PC-3 (cell line): Measurements from ENCODE around the gene SYNE4. TPM values are rescaled to one million over a fixed set of nuclear protein-coding genes. Genes with fewer than 3 reads are reported as not detected.
A peak's percentile ranks its signal among the peaks of the same experiment; 100 is the strongest.

Experiments used
- ATAC-seq: fragments of 200-7000 bp; cut with Tn5 transposase; 2 replicates; pipeline ENCODE4 v1.9.1; 2020; ENCODE audit warnings: mild to moderate bottlenecking, moderate library complexity
- BruUV-seq: library from RNA; stranded (reverse); fragments of 400-500 nt; replicated peaks from 2 replicates; lab custom pipeline; 2021; lab: Mats Ljungman, UMichigan
- CTCF ChIA-PET: fragments of 300-600 bp; sonication (Branson Sonifier 250); formaldehyde crosslinking; loops from one replicate; lab custom pipeline; 2022; ENCODE audit warnings: antibody characterized with exemption; lab: Charles Lee
- POLR2A ChIA-PET: fragments of 300-600 bp; sonication (Branson Sonifier 250); formaldehyde crosslinking; loops from one replicate; lab custom pipeline; 2022; ENCODE audit warnings: antibody characterized with exemption; ENCODE audit not compliant: unreplicated experiment; lab: Charles Lee
- DNase-seq: peaks from one replicate; pipeline ENCODE4 v3.0.0-alpha.2; 2015
- H2AFZ ChIP-seq: fragments of 300-600 bp; sonication (generic); 2 replicates; pipeline ENCODE4 v1.6.0; 2016; ENCODE audit warnings: antibody characterized with exemption, low read length
- H3F3A ChIP-seq: fragments of 300-600 bp; sonication (generic); one replicate; pipeline ENCODE4 v1.6.0; 2017; ENCODE audit warnings: antibody characterized with exemption, low read length, control low read depth, mild to moderate bottlenecking; ENCODE audit not compliant: unreplicated experiment
- H3K27ac ChIP-seq: fragments of 300-600 bp; sonication (generic); 2 replicates; pipeline ENCODE4 v1.5.1; 2016; ENCODE audit warnings: mild to moderate bottlenecking, low read length
- H3K27me3 ChIP-seq: fragments of 300-600 bp; sonication (generic); 2 replicates; pipeline ENCODE4 v1.6.1; 2016; ENCODE audit warnings: low read length, mixed read lengths
- H3K36me3 ChIP-seq: fragments of 300-600 bp; sonication (generic); 2 replicates; pipeline ENCODE4 v1.6.1; 2016; ENCODE audit warnings: low read depth, mixed run types, low read length, mixed read lengths
- H3K4me1 ChIP-seq: fragments of 300-600 bp; sonication (generic); 2 replicates; pipeline ENCODE4 v1.5.1; 2016; ENCODE audit warnings: low read length; ENCODE audit not compliant: insufficient read depth
- H3K4me2 ChIP-seq: fragments of 300-600 bp; sonication (generic); 2 replicates; pipeline ENCODE4 v1.6.0; 2016; ENCODE audit warnings: low read length
- H3K4me3 ChIP-seq: fragments of 300-600 bp; sonication (generic); 2 replicates; pipeline ENCODE4 v1.5.1; 2016; ENCODE audit warnings: mild to moderate bottlenecking, low read length, mixed read lengths
- H3K79me2 ChIP-seq: fragments of 300-600 bp; sonication (generic); 2 replicates; pipeline ENCODE4 v1.6.1; 2017; ENCODE audit warnings: low read length, mixed read lengths
- H3K9ac ChIP-seq: fragments of 300-600 bp; sonication (generic); 2 replicates; pipeline ENCODE4 v1.6.0; 2016; ENCODE audit warnings: mild to moderate bottlenecking, low read length
- H3K9me2 ChIP-seq: fragments of 300-600 bp; sonication (generic); replicated peaks from 2 replicates; pipeline ENCODE4 v1.6.1; 2016; ENCODE audit warnings: mixed run types, low read length, mixed read lengths
- H3K9me3 ChIP-seq: fragments of 300-600 bp; sonication (generic); 2 replicates; pipeline ENCODE4 v1.6.1; 2016; ENCODE audit warnings: low read length, mixed read lengths
- H4K20me1 ChIP-seq: fragments of 300-600 bp; sonication (generic); 2 replicates; pipeline ENCODE4 v1.6.1; 2016; ENCODE audit warnings: low read length, mixed read lengths
- EZH2 ChIP-seq: fragments of 300-600 bp; sonication (generic); IDR thresholded peaks from one replicate; pipeline ENCODE4 v1.6.1; 2017; ENCODE audit warnings: antibody characterized with exemption, mild to moderate bottlenecking, low read length; ENCODE audit not compliant: unreplicated experiment
- EZH2phosphoT487 ChIP-seq: fragments of 300-600 bp; sonication (generic); IDR thresholded peaks from 2 replicates; pipeline ENCODE4 v1.6.1; 2018; ENCODE audit warnings: mild to moderate bottlenecking, antibody characterized with exemption, low read length, borderline replicate concordance
- intact Hi-C: fragments of 100-400 bp; cut with micrococcal nuclease; formaldehyde crosslinking; loops from 2 replicates; pipeline ENCODE4 v1.9.0; 2023
- total RNA-seq: library from RNA; depleted of rRNA; stranded (reverse); fragments of >200 nt; gene quantifications from 2 replicates; pipeline ENCODE4 v1.2.3, GENCODE V29; 2014
- TF ChIP-seq, protein P1 (sequence below): fragments of 300-600 bp; sonication (generic); conservative IDR thresholded peaks from 2 replicates; pipeline ENCODE4 v1.5.1; 2017; ENCODE audit warnings: antibody characterized with exemption, low read depth, mild to moderate bottlenecking, low read length

The SYNE4 gene
- total RNA-seq, 1 experiment from 2014 or later, result 0.77 TPM

GRCh38 chr19:35987571-35987896 is 21.1 kb downstream of the SYNE4 start:
- no TSS peak for BruUV-seq
- Histone ChIP-seq H3K36me3 (no peaks in the 10 kb centered on the region), H3K4me3 (no peak overlapping the region), H3K27me3 (no peaks in the 10 kb centered on the region), H3K9me2 (no peaks in the 10 kb centered on the region), H3F3A (no peaks in the 10 kb centered on the region), H4K20me1 (no peaks in the 10 kb centered on the region), H3K79me2 (no peaks in the 10 kb centered on the region), H3K4me1 (no peaks in the 10 kb centered on the region), H3K27ac (no peak overlapping the region), H3K4me2 (no peak overlapping the region; the same call in 1 of the 2 replicates), H2AFZ (no peak overlapping the region), H3K9me3 (no peaks in the 10 kb centered on the region), H3K9ac (no peak overlapping the region)
- ChIA-PET CTCF (no interaction called here), POLR2A (no interaction called here)
- TF ChIP-seq EZH2 (no peak), EZH2phosphoT487 (no peak)
- TF ChIP-seq, protein P1, sequence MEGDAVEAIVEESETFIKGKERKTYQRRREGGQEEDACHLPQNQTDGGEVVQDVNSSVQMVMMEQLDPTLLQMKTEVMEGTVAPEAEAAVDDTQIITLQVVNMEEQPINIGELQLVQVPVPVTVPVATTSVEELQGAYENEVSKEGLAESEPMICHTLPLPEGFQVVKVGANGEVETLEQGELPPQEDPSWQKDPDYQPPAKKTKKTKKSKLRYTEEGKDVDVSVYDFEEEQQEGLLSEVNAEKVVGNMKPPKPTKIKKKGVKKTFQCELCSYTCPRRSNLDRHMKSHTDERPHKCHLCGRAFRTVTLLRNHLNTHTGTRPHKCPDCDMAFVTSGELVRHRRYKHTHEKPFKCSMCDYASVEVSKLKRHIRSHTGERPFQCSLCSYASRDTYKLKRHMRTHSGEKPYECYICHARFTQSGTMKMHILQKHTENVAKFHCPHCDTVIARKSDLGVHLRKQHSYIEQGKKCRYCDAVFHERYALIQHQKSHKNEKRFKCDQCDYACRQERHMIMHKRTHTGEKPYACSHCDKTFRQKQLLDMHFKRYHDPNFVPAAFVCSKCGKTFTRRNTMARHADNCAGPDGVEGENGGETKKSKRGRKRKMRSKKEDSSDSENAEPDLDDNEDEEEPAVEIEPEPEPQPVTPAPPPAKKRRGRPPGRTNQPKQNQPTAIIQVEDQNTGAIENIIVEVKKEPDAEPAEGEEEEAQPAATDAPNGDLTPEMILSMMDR, result no peak
- ATAC-seq (no peak), DNase-seq (no peak)
- intact Hi-C loops, result no loop called here

DNA sequence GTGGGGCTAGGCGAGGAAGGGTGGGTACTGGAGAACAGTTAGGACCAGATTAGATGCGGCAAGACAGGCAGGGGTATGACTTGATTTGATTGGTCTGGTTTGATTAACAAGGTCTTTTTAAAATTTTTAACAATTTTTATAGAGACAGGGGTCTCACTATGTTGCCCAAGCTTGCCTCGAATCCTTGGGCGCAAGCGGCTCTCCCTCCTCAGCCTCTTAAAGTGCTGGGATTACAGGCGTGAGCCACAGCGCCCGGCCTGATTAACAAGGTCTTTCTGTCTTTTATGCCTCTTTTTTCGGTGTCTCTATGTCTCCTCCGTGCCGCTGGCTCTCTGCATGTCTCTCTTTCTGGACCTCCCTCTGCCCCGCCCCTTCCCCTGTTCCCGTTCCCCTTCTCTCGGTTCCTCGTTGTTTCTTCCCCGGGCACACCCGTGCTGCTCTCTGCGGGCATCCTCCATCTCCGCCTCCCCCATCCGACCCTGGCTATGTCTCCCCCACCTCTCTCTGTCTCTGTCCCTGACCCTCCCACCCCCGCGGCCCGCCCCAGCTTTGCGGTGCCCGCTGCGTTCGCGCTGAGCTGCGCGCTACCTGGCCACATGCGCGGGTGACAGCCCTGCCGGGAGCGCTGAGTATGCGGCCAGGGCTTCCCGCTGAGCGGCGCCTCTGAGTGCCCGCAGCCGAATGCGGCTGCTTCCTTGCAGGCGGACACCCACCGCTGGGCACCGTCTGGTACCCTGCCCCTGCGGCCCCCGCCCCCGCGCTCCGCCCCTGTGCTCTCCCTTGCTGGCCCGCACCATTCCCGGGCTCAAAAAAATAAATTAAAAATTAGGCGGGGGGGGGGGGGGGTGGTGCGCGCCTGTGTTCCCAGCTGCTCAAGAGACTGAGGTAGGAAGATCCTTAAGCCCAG is 21.7 kb downstream of the SYNE4 start:
- H3K79me2 ChIP-seq, result no peaks in the 10 kb centered on the region
- POLR2A ChIA-PET, result no interaction called here

More for the DNA sequence above, 21.7 kb downstream of the SYNE4 start:
- H3K27ac ChIP-seq, result no peak overlapping the region
- no peaks in the 10 kb centered on the region for H3K4me1 ChIP-seq
- intact Hi-C loops, result no loop called here
- no peaks in the 10 kb centered on the region for H3F3A ChIP-seq
- CTCF ChIA-PET, result no interaction called here
- BruUV-seq, result no TSS peak
- H3K4me2 ChIP-seq, result peak overlapping the region; percentile 28; the same call in 1 of the 2 replicates
- no peaks in the 10 kb centered on the region for H3K9me3 ChIP-seq
- H3K4me3 ChIP-seq, result no peak overlapping the region
- no peak for ATAC-seq
- no peak overlapping the region for H2AFZ ChIP-seq
- no peaks in the 10 kb centered on the region for H4K20me1 ChIP-seq
- H3K27me3 ChIP-seq, result no peaks in the 10 kb centered on the region
- no peak for DNase-seq
- no peak for TF ChIP-seq EZH2
- TF ChIP-seq, protein P1, result no peak
- no peak for TF ChIP-seq EZH2phosphoT487
- H3K9ac ChIP-seq, result no peak overlapping the region
- no peaks in the 10 kb centered on the region for H3K9me2 ChIP-seq
- H3K36me3 ChIP-seq, result no peaks in the 10 kb centered on the region
